GM23248 (cell line): ENCODE data around the gene POM121L12. TPM values are rescaled to one million over a fixed set of nuclear protein-coding genes. Genes with fewer than 3 reads are reported as not detected.

Source experiments
- DNase-seq: peaks from one replicate; pipeline ENCODE4 v3.0.0-alpha.2; 2015
- H2AFZ ChIP-seq: fragments of 200-600 bp; sonication (generic); 2 replicates; pipeline ENCODE4 v1.6.1; 2016; ENCODE audit warnings: antibody characterized with exemption
- H3F3A ChIP-seq: fragments of 200-600 bp; sonication (generic); 2 replicates; pipeline ENCODE4 v1.6.1; 2016; ENCODE audit warnings: mild to moderate bottlenecking, antibody characterized with exemption, mixed run types; ENCODE audit not compliant: insufficient read depth
- H3K27ac ChIP-seq: fragments of 200-600 bp; sonication (generic); 2 replicates; pipeline ENCODE4 v1.5.1; 2016; ENCODE audit warnings: mild to moderate bottlenecking
- H3K27me3 ChIP-seq: fragments of 200-600 bp; sonication (generic); replicated peaks from 2 replicates; pipeline ENCODE4 v1.6.1; 2016; ENCODE audit warnings: mild to moderate bottlenecking; ENCODE audit not compliant: insufficient read depth
- H3K36me3 ChIP-seq: fragments of 200-600 bp; sonication (generic); 2 replicates; pipeline ENCODE4 v1.6.1; 2016; ENCODE audit warnings: low read depth, mild to moderate bottlenecking
- H3K4me1 ChIP-seq: fragments of 200-600 bp; sonication (generic); 2 replicates; pipeline ENCODE4 v1.6.1; 2016; ENCODE audit warnings: mild to moderate bottlenecking; ENCODE audit not compliant: insufficient read depth
- H3K4me2 ChIP-seq: fragments of 200-600 bp; sonication (generic); one replicate; pipeline ENCODE4 v1.6.1; 2016; ENCODE audit warnings: mild to moderate bottlenecking; ENCODE audit not compliant: unreplicated experiment
- H3K4me3 ChIP-seq: fragments of 200-600 bp; sonication (generic); 2 replicates; pipeline ENCODE4 v1.5.1; 2016; ENCODE audit warnings: mild to moderate bottlenecking
- H3K79me2 ChIP-seq: fragments of 200-600 bp; sonication (generic); 2 replicates; pipeline ENCODE4 v1.6.1; 2016; ENCODE audit warnings: mild to moderate bottlenecking; ENCODE audit not compliant: insufficient read depth
- H3K9ac ChIP-seq: fragments of 200-600 bp; sonication (generic); 2 replicates; pipeline ENCODE4 v1.6.1; 2016; ENCODE audit warnings: mild to moderate bottlenecking
- H3K9me2 ChIP-seq: fragments of 200-600 bp; sonication (generic); 2 replicates; pipeline ENCODE4 v1.6.1; 2016; ENCODE audit warnings: mixed run types, mild to moderate bottlenecking, moderate library complexity; ENCODE audit not compliant: insufficient read depth
- H3K9me3 ChIP-seq: fragments of 200-600 bp; sonication (generic); one replicate; pipeline ENCODE4 v1.6.1; 2017; ENCODE audit warnings: low read depth
- H4K20me1 ChIP-seq: fragments of 200-600 bp; sonication (generic); 2 replicates; pipeline ENCODE4 v1.6.0; 2016; ENCODE audit not compliant: insufficient read depth
- EZH2 ChIP-seq: fragments of 200-600 bp; sonication (generic); IDR thresholded peaks from 2 replicates; pipeline ENCODE4 v1.6.1; 2018; ENCODE audit warnings: antibody characterized with exemption, mild to moderate bottlenecking; ENCODE audit not compliant: insufficient read depth, poor library complexity, severe bottlenecking
- EZH2phosphoT487 ChIP-seq: fragments of 200-600 bp; sonication (generic); IDR thresholded peaks from 2 replicates; pipeline ENCODE4 v1.6.1; 2018; ENCODE audit warnings: antibody characterized with exemption, moderate library complexity, mild to moderate bottlenecking, low read depth; ENCODE audit not compliant: insufficient read depth
- WGBS, 2 experiments: methylation state at CpG; one replicate each; pipeline ENCODE4 v1.1.6; 2015 to 2017; ENCODE audit warnings: low lambda C conversion rate in 2 of 2, low coverage in 1 of 2; ENCODE audit errors: missing lambda C conversion rate in 2 of 2; 5-methylcytosine and 5-hydroxymethylcytosine counted together
- in situ Hi-C: fragments of 300-500 bp; cut with MboI; formaldehyde crosslinking; loops from 2 replicates; pipeline ENCODE4 v1.15.0; 2020
- polyA plus RNA-seq: library from polyadenylated mRNA; unstranded; fragments of >200 nt; fragmentation: Nextera tagmentation; extraction: Ambion mirVana; gene quantifications from 2 replicates; pipeline ENCODE4 v1.2.1, GENCODE V29; 2016
- total RNA-seq: library from RNA; depleted of rRNA; stranded (reverse); fragments of >200 nt; shearing (Covaris generic); gene quantifications from 2 replicates; pipeline ENCODE4 v1.2.3, GENCODE V29; 2014

Gene POM121L12
- total and polyA plus RNA-seq, 2 experiments from 2014 or later, result not detected

DNA sequence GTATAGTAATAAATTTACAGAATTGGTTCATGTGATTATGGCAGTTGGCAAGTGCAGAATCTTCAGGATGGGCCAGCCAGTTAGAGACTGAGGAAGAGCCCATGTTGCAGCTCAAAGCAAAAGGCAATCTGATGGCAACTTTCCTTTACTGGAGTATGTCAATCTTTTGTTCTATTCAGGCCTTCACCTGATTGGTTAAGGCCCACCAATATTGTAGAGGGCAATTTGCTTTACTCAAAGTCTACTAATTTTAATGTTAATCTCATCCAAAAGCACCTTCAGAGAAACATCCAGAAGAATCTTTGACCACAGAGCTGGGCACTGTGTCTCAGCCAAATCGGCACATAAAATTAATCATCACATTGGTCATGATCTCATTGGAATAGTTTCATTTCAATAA lies 20.0 kb upstream of the POM121L12 start:
- H3K36me3 ChIP-seq, result no peaks in the 10 kb centered on the region
- no peaks in the 10 kb centered on the region for H3K9me2 ChIP-seq
- TF ChIP-seq EZH2 (no peak), EZH2phosphoT487 (no peak)
- H3K9me3 ChIP-seq, result no peaks in the 10 kb centered on the region
- no peak overlapping the region for H3K27ac ChIP-seq
- no peaks in the 10 kb centered on the region for H3F3A ChIP-seq
- no peak overlapping the region for H3K9ac ChIP-seq
- H3K4me1 ChIP-seq, result no peaks in the 10 kb centered on the region
- WGBS, 2 experiments, result 28 to 37% methylated on average over 1 of the region's 1 CpG
- H3K79me2 ChIP-seq, result no peaks in the 10 kb centered on the region
- DNase-seq, result no peak
- no peak overlapping the region for H3K4me3 ChIP-seq
- H4K20me1 ChIP-seq, result no peaks in the 10 kb centered on the region
- H3K4me2 ChIP-seq, result no peak overlapping the region
- H2AFZ ChIP-seq, result no peak overlapping the region
- no peaks in the 10 kb centered on the region for H3K27me3 ChIP-seq
- in situ Hi-C loops, result no loop called here

DNA sequence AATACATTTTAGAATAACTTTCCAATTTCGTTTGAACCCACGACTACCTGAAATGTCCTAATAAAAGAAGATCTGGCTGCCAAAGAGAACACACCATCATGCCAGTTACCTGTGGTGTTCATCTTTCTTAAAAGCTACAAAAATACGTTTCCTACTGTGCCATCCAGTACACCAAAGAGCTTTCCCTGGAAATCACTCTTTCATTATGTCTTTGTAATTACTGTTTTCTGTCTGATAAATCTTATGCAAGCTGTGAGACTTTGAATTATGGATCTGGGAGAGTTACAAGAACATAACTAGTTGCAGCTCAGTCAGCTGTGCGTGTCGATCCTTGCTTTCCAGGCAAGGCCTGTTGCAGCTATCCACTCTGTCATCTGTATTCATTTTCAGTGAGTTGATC lies 12.5 kb upstream of the POM121L12 start:
- in situ Hi-C loops, result no loop called here
- Histone ChIP-seq H3K27me3 (no peaks in the 10 kb centered on the region), H3K27ac (no peak overlapping the region), H3F3A (no peaks in the 10 kb centered on the region), H2AFZ (no peak overlapping the region), H3K79me2 (no peaks in the 10 kb centered on the region), H3K9me3 (no peaks in the 10 kb centered on the region), H4K20me1 (no peaks in the 10 kb centered on the region), H3K9ac (no peak overlapping the region), H3K4me2 (no peak overlapping the region), H3K4me3 (no peak overlapping the region), H3K9me2 (no peaks in the 10 kb centered on the region), H3K4me1 (no peaks in the 10 kb centered on the region), H3K36me3 (no peaks in the 10 kb centered on the region)
- TF ChIP-seq EZH2phosphoT487, result no peak
- TF ChIP-seq EZH2, result no peak
- WGBS, 2 experiments, result 8 to 12% methylated on average over 5 of the region's 5 CpGs
- DNase-seq, result no peak

DNA sequence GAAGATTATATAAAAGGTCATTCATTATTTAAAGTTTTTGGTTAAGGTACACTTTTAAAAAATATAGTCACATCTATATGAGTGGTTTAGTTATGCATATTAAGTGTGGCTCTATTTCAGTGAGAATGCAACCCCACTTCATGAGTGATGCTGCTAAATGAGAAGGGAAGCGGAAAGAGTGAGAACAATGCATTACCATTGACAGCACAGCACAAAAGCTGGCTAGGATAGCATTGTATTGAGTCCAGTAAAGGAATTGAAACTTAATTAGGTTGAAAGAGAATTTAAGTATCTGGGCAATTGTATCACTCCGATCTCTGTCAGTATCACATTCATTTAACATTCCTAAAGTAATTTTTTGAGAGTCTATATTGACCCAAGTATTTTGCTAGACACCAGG lies 13.2 kb downstream of the POM121L12 start:
- H2AFZ ChIP-seq, result no peak overlapping the region
- no peak overlapping the region for H3K27ac ChIP-seq
- no peak for TF ChIP-seq EZH2phosphoT487
- TF ChIP-seq EZH2, result no peak
- no peaks in the 10 kb centered on the region for H3K9me2 ChIP-seq
- in situ Hi-C loops, result no loop called here
- H3K4me2 ChIP-seq, result no peak overlapping the region
- no peak overlapping the region for H3K4me3 ChIP-seq
- no peaks in the 10 kb centered on the region for H3K79me2 ChIP-seq
- no peaks in the 10 kb centered on the region for H3K9me3 ChIP-seq
- no peak overlapping the region for H3K9ac ChIP-seq
- no peaks in the 10 kb centered on the region for H3K4me1 ChIP-seq
- no peaks in the 10 kb centered on the region for H3K36me3 ChIP-seq
- H4K20me1 ChIP-seq, result no peaks in the 10 kb centered on the region
- no peaks in the 10 kb centered on the region for H3F3A ChIP-seq
- no peak for DNase-seq
- no peaks in the 10 kb centered on the region for H3K27me3 ChIP-seq
- 10 to 12% methylated on average over 2 of the region's 2 CpGs for WGBS, 2 experiments

DNA sequence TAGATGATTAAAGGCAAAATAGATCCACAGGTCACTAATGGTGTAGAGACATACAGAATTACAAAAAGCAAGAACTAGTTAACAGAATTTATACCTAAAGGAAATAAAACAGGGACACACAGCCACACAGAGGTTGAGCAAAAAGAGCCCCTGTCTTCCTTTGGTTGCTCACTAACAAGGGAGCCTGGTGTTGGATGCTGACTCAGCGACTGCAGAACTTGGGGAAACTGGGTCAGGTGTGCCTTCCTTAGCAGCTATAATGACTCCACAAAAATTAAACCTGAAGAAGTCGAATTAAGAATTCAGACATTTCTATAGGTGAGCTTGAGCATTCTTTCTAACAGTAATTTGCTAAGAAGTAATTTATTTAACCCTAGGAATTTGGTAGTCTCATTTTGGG lies 15.0 kb downstream of the POM121L12 start:
- TF ChIP-seq EZH2phosphoT487, result no peak
- no peak for TF ChIP-seq EZH2
- 2 to 5% methylated on average over 2 of the region's 2 CpGs for WGBS, 2 experiments
- in situ Hi-C loops, result no loop called here

DNA sequence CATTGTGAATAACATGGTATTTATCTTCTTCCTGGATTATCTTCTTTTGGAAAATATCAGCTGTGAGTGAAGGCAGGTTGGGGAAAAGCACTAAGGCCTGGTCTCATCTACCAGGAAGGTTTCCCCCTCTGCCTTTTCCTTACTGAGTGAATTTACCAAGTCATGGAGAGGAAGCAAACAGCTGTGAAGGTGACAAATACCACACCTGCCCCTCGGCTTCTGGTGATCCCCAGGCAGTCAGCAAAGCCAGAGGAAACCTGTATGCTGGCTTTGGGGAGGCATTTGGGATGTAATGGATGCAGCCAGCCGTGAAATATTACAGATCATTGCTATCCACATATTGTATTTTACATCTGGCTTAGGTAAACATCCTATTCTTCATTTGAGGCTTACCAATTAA lies 24.2 kb downstream of the POM121L12 start:
- H3K9me2 ChIP-seq, result no peaks in the 10 kb centered on the region
- no peaks in the 10 kb centered on the region for H3K4me1 ChIP-seq
- no peak for DNase-seq
- no peak overlapping the region for H3K9ac ChIP-seq
- no peak overlapping the region for H2AFZ ChIP-seq
- no peaks in the 10 kb centered on the region for H3K9me3 ChIP-seq
- no peaks in the 10 kb centered on the region for H3F3A ChIP-seq
- H3K27me3 ChIP-seq, result no peaks in the 10 kb centered on the region
- H3K4me2 ChIP-seq, result no peak overlapping the region
- no peaks in the 10 kb centered on the region for H3K79me2 ChIP-seq
- H4K20me1 ChIP-seq, result no peaks in the 10 kb centered on the region
- in situ Hi-C loops, result no loop called here
- no peaks in the 10 kb centered on the region for H3K36me3 ChIP-seq
- TF ChIP-seq EZH2 (no peak), EZH2phosphoT487 (no peak)
- 2 to 8% methylated on average over 2 of the region's 2 CpGs for WGBS, 2 experiments
- H3K27ac ChIP-seq, result no peak overlapping the region
- H3K4me3 ChIP-seq, result no peak overlapping the region

More for the DNA sequence above, 15.0 kb downstream of the POM121L12 start:
- Histone ChIP-seq H3K27ac (no peak overlapping the region), H3K9me3 (no peaks in the 10 kb centered on the region), H3F3A (no peaks in the 10 kb centered on the region), H2AFZ (no peak overlapping the region), H3K4me1 (no peaks in the 10 kb centered on the region), H3K36me3 (no peaks in the 10 kb centered on the region), H3K4me2 (no peak overlapping the region), H3K27me3 (no peaks in the 10 kb centered on the region), H4K20me1 (no peaks in the 10 kb centered on the region), H3K79me2 (no peaks in the 10 kb centered on the region), H3K4me3 (no peak overlapping the region), H3K9me2 (no peaks in the 10 kb centered on the region), H3K9ac (no peak overlapping the region)
- no peak for DNase-seq
